HK-2 (cell line): ENCODE data around the gene SMARCD2.
"Not testable (repeated sequence)": the region's sequence is repeated elsewhere in the genome, so short reads cannot be mapped to it uniquely, and the experiment has no call there.

Experiments used
- DNase-seq: peaks from one replicate; pipeline ENCODE4 v3.0.0-alpha.2; 2018; ENCODE audit not compliant: unreplicated experiment

SMARCD2 gene

DNA sequence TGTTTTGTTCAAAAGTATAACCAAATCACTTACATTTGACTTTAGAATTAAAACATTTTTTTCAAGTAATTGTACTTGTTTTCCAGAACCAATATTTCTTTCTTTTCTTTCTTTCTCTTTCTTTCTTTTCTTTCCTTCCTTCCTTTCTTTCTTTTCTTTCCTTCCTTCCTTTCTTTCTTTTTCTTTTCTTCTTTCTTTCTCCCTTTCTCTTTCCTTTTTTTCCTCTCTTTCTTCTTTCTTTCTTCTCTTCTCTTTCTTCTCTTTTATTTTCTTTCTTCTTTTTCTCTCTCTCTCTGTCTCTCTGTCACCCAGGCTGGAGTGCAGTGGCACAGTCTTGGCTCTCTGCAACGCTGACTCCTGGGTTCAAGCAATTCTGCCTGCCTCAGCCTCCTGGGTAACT lies 41.7 kb downstream of the SMARCD2 start:
- no peak for DNase-seq

DNA sequence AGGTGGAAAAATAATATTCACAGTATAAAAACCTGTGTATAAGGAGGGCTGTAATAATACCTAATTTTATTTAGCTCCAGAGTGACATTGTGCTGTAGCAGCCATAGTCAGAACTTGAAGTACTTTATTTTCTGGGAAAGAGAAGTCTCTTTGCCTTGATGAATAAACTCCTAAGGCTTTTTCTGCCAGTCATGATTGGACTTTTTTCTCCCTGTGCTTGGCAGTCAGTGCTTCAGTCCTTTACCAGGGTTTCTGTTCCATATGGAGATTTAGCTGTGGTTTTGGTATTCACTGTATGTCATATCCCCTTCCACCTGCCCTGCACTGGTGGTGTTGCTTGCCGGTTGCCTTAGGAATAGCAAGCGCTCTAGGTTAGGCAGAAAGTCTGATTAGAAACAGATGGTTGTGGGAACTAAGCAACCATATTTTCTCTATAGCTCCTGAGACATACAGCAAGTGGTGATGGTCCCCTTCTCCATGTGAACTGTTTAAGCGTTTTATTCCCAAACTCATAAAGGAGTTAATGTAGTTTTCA lies 43.8 kb downstream of the SMARCD2 start:
- DNase-seq, result no peak

DNA sequence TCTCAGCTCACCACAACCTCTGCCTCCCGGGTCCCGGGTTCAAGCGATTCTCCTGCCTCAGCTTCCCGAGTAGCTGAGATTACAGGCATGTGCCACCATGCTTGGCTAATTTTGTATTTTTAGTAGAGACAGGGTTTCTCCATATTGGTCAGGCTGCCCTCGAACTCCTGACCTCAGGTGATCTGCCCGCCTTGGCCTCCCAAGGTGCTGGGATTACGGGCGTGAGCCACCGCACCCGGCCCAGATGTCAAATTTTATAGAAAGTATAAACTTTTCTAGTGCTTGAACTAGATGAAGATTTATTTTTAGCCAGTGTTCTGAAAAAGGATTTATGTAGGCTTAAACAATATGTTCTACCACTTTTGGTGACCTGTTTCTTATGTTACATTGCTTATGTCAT lies 46.1 kb downstream of the SMARCD2 start:
- not testable (repeated sequence) for DNase-seq

DNA sequence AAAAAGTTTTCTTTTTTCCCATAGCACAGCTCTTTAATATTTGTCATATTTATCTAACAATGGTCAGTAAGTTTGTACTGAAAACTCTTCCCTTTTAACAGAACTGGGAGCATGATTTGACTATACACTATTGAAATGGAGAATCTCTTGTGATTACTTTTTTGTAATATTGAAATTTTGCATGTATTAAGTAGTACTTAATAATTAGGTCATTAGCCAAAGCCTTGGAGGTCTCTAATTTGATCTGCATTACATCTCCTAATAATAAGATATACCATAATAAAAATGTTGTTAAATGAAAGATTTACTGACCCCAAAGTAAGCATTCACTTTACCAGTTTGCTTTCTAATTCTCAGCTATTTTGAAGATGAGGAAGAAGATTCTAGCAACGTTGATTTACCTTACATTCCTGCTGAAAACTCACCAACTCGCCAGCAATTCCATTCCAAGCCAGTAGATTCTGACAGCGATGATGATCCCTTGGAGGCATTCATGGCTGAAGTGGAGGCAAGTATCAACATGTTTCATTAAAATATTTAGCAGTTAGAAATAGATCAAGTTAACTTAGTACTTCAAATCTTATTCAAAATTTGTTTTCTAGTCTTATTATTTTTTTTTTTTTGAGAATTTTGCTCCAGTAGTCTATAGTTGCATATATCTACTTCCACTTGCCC lies 50.3 kb downstream of the SMARCD2 start:
- DNase-seq, result no peak

DNA sequence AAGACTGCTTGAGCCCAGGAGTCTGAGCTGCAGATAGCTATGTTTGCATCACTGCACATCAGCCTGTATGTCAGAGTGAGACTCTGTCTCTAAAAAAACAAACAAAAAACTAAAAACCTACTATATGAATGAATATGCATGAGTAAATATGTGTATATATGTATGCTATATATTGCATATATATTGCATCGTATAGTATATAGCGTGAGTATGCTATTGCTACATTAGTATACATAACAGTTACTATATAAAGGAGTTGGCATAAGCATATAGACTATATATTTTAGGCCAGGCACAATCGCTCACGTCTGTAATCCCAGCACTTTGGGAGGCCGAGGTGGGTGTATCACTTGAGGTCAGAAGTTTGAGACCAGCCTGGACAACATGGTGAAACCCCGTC lies 52.4 kb downstream of the SMARCD2 start:
- no peak for DNase-seq

DNA sequence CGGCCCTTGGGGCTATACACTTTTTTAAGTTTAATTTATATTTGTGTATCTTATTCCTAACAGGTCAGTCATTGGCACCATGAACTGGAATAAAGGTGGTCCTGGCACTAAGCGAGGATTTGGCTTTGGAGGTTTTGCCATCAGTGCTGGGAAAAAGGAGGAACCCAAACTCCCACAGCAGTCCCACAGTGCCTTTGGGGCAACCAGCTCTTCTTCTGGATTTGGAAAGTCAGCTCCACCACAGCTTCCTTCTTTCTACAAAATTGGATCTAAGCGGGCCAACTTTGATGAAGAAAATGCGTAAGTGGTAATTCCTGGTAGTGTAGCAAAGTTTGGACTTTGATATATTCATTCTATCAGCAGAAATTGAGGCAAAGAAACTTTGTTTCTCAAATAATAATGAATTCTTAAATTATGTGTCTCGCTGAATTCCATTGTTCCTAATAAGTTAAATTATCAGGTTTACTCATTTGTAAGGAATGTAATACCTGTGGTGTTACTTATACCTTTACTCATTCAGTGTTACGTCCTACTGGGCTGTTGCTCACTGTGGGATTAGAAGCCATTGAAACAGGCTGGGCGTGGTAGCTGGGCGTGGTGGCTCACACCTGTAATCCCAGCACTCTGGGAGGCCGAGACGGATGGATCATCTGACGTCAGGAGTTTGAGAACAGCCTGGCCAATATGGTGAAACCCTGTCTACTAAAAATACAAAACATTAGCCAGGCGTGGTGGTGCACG lies 55.3 kb downstream of the SMARCD2 start:
- no peak for DNase-seq

DNA sequence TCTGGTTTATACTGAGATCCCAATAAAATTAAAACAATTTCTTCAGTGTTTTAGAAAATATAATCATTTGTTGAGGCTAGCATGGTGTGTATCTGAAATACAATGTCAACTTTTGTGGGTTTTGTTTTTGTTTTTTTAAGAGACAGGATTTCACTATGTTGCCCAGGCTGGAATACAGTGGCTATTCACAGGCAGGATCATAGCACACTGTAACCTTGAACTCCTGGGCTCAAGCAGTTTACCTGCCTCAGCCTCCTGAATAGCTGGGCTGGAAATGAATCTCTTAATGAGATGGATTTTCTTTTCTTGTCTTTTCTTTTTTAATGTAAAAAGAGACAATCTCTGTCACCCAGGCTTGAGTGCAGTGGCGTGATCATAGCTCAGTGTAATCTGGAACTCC lies 56.4 kb downstream of the SMARCD2 start:
- no peak for DNase-seq

DNA sequence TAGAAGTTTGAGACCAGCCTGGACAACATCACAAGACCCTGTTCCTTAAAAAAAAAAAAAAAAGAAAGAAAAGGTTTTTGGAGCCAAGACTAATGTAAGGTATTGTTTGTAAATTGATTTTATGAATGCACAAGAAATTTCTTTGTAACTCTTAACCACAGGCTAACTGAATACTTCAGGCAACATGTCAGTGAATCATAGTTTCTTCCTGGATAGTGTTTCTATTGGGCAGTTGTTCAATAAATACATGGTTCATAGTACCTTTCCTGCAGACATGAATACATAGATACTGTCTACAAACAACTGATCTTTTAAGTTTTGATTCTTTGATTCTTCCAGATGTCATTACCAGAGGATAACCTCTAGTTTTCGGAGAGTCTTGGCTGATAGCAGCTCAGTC lies 56.9 kb downstream of the SMARCD2 start:
- DNase-seq, result no peak

DNA sequence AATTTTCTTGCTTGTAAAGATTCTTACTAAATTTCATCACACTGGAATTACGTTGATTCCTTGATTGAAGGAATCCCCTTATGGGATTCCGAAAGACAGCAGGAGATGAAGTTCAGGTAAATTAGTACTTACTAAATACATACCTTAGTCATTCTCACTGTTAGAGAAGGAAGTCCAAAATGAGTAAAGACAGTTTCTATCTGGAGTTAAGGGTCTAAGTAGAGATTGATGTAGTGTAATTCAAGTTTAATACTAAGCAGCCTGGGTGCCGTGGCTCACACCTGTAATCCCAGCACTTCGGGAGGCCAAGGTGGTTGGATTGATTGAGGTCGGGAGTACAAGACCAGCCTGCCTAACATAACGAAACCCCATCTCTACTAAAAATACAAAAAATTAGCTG lies 59.0 kb downstream of the SMARCD2 start:
- no peak for DNase-seq
